H1 (cell line): Measurements from ENCODE around the gene KLHDC8A. TPM values are rescaled to one million over a fixed set of nuclear protein-coding genes. Genes with fewer than 3 reads are reported as not detected.
"Not testable (repeated sequence)": the region's sequence is repeated elsewhere in the genome, so short reads cannot be mapped to it uniquely, and the experiment has no call there.

Experiments used
- CTCF ChIA-PET: fragments of 300-600 bp; sonication (Branson Sonifier 250); formaldehyde crosslinking; loops from one replicate; lab custom pipeline; 2021; ENCODE audit not compliant: partially characterized antibody; lab: Charles Lee
- POLR2A ChIA-PET: fragments of 300-600 bp; sonication (Branson Sonifier 250); formaldehyde crosslinking; loops from one replicate; lab custom pipeline; 2021; ENCODE audit warnings: inconsistent platforms; ENCODE audit not compliant: partially characterized antibody; lab: Charles Lee
- DNase-seq, 2 experiments: peaks; one replicate each; pipeline versions ENCODE4 v3.0.0 to v3.0.0-alpha.2; 2010 to 2022; ENCODE audit warnings: low spot score in 2 of 2, low read depth in 1 of 2, mixed read lengths in 1 of 2
- FAIRE-seq: peaks from 2 replicates; lab custom pipeline; 2011; peaks lifted over from hg19 to GRCh38; lab: Jason Lieb, UNC
- H2AFZ ChIP-seq: 2 replicates; pipeline ENCODE4 v1.8.1; 2012; ENCODE audit warnings: low read length, inconsistent platforms
- H2AK5ac ChIP-seq: 2 replicates; pipeline ENCODE4 v1.6.1; 2013; ENCODE audit warnings: low read depth, low read length
- H2BK120ac ChIP-seq: replicated peaks from 2 replicates; pipeline ENCODE3; 2013; ENCODE audit warnings: low read depth, low read length, inconsistent platforms
- H2BK12ac ChIP-seq: 2 replicates; pipeline ENCODE4 v1.6.1; 2013; ENCODE audit warnings: low read depth, low read length
- H2BK15ac ChIP-seq: 2 replicates; pipeline ENCODE4 v1.6.1; 2013; ENCODE audit warnings: low read length
- H2BK20ac ChIP-seq: 2 replicates; pipeline ENCODE4 v1.6.1; 2013; ENCODE audit warnings: low read length
- H2BK5ac ChIP-seq: 2 replicates; pipeline ENCODE4 v1.6.1; 2013; ENCODE audit warnings: low read depth, low read length
- H3K14ac ChIP-seq: 2 replicates; pipeline ENCODE4 v1.6.1; 2013; ENCODE audit warnings: inconsistent platforms; ENCODE audit not compliant: insufficient read length
- H3K18ac ChIP-seq: 2 replicates; pipeline ENCODE4 v1.6.1; 2013; ENCODE audit warnings: low read length; ENCODE audit errors: extremely low read depth
- H3K23ac ChIP-seq: 2 replicates; pipeline ENCODE4 v1.6.1; 2013; ENCODE audit warnings: inconsistent platforms; ENCODE audit not compliant: insufficient read length
- H3K23me2 ChIP-seq: 2 replicates; pipeline ENCODE4 v1.6.1; 2013; ENCODE audit warnings: low read depth, low read length
- H3K27ac ChIP-seq: 2 replicates; pipeline ENCODE4 v1.6.1; 2011; ENCODE audit warnings: low read depth, low read length, inconsistent platforms
- H3K27me3 ChIP-seq, 4 experiments: replicated peaks in 1 of 4; 1 replicate in 1 of 4; 2 replicates in 3 of 4; pipeline versions ENCODE4 v1.6.1 to v1.8.1; 2011 to 2013; ENCODE audit warnings: low read length in 3 of 4, mild to moderate bottlenecking in 3 of 4, inconsistent platforms in 2 of 4, mixed read lengths in 2 of 4, moderate library complexity in 1 of 4; ENCODE audit not compliant: control insufficient read depth in 3 of 4, insufficient read depth in 3 of 4; ENCODE audit errors: extremely low read depth in 1 of 4
- H3K36me3 ChIP-seq, 4 experiments: 2 replicates each; pipeline versions ENCODE4 v1.6.1 to v1.8.1; 2011 to 2013; ENCODE audit warnings: mild to moderate bottlenecking in 4 of 4, low read length in 3 of 4, moderate library complexity in 2 of 4, control low read depth in 1 of 4, inconsistent platforms in 1 of 4; ENCODE audit not compliant: insufficient read depth in 4 of 4, control insufficient read depth in 2 of 4
- H3K4ac ChIP-seq: replicated peaks from 2 replicates; pipeline ENCODE3; 2013; ENCODE audit warnings: low read length, low read depth, mixed read lengths, inconsistent platforms; ENCODE audit not compliant: insufficient read length
- H3K4me1 ChIP-seq, 4 experiments: replicated peaks in 1 of 4; 1 replicate in 1 of 4; 2 replicates in 3 of 4; pipeline versions ENCODE4 v1.6.1 to v1.8.1; 2011 to 2013; ENCODE audit warnings: low read length in 3 of 4, inconsistent platforms in 2 of 4, mixed read lengths in 1 of 4; ENCODE audit not compliant: insufficient read depth in 4 of 4, control insufficient read depth in 3 of 4
- H3K4me2 ChIP-seq, 2 experiments: 2 replicates each; pipeline versions ENCODE4 v1.6.1 to v1.8.1; 2011 to 2013; ENCODE audit warnings: low read depth in 2 of 2, low read length in 2 of 2, control low read depth in 1 of 2, inconsistent platforms in 1 of 2, mild to moderate bottlenecking in 1 of 2; ENCODE audit not compliant: insufficient read depth in 1 of 2
- H3K4me3 ChIP-seq, 4 experiments: fragments of 200-600, 300-600 bp in 1 of 4; sonication (generic), shearing (Covaris generic), sonication (Bioruptor Twin) in 1 of 4; 2 replicates each; pipeline versions ENCODE4 v1.5.1 to v1.8.1; 2011 to 2016; ENCODE audit warnings: low read length in 4 of 4, low read depth in 3 of 4, control low read depth in 2 of 4, inconsistent platforms in 2 of 4, mild to moderate bottlenecking in 2 of 4, mixed read lengths in 1 of 4, moderate library complexity in 1 of 4; ENCODE audit not compliant: insufficient read depth in 2 of 4; ENCODE audit errors: extremely low read depth in 1 of 4
- H3K56ac ChIP-seq: replicated peaks from 2 replicates; pipeline ENCODE3; 2013; ENCODE audit warnings: low read depth, mild to moderate bottlenecking, mixed read lengths, low read length, inconsistent platforms; ENCODE audit not compliant: insufficient read length
- H3K79me1 ChIP-seq: 2 replicates; pipeline ENCODE4 v1.6.1; 2013; ENCODE audit warnings: low read depth, low read length, control low read depth
- H3K79me2 ChIP-seq, 2 experiments: 2 replicates each; pipeline versions ENCODE4 v1.6.1 to v1.8.1; 2012 to 2013; ENCODE audit warnings: low read length in 2 of 2, mild to moderate bottlenecking in 2 of 2, inconsistent platforms in 1 of 2; ENCODE audit not compliant: insufficient read depth in 2 of 2, control insufficient read depth in 1 of 2
- H3K9ac ChIP-seq, 4 experiments: replicated peaks in 1 of 4; 1 replicate in 1 of 4; 2 replicates in 3 of 4; pipeline versions ENCODE4 v1.6.1 to v1.8.1; 2011 to 2013; ENCODE audit warnings: low read depth in 3 of 4, low read length in 3 of 4, control low read depth in 2 of 4, mild to moderate bottlenecking in 2 of 4, moderate library complexity in 2 of 4, inconsistent platforms in 1 of 4; ENCODE audit errors: extremely low read depth in 1 of 4
- H3K9me3 ChIP-seq, 2 experiments: 2 replicates each; pipeline versions ENCODE4 v1.6.1 to v1.8.1; 2012 to 2013; ENCODE audit warnings: mild to moderate bottlenecking in 2 of 2, moderate library complexity in 2 of 2, control low read depth in 1 of 2, inconsistent platforms in 1 of 2, low read depth in 1 of 2, low read length in 1 of 2, mixed read lengths in 1 of 2; ENCODE audit not compliant: insufficient read depth in 2 of 2
- H4K20me1 ChIP-seq, 2 experiments: replicated peaks in 1 of 2; 2 replicates each; pipeline versions ENCODE3 to v1.8.1; 2011 to 2013; ENCODE audit warnings: inconsistent platforms in 2 of 2, low read length in 2 of 2, mild to moderate bottlenecking in 1 of 2; ENCODE audit not compliant: insufficient read depth in 2 of 2, control insufficient read depth in 1 of 2
- H4K5ac ChIP-seq: 2 replicates; pipeline ENCODE4 v1.6.1; 2013; ENCODE audit warnings: low read length, low read depth, mixed read lengths, inconsistent platforms; ENCODE audit not compliant: insufficient read length
- H4K8ac ChIP-seq: 2 replicates; pipeline ENCODE4 v1.8.0; 2013; ENCODE audit warnings: mild to moderate bottlenecking, moderate library complexity, low read length, inconsistent platforms; ENCODE audit not compliant: insufficient read depth; ENCODE audit errors: extremely low read depth
- H4K91ac ChIP-seq: replicated peaks from 2 replicates; pipeline ENCODE3; 2013; ENCODE audit warnings: low read length, mixed read lengths, inconsistent platforms; ENCODE audit not compliant: insufficient read length
- ASH2L ChIP-seq: fragments of 200-600, 300-600 bp; sonication (generic); IDR thresholded peaks from one replicate; pipeline ENCODE4 v1.7.1; 2017; ENCODE audit warnings: low read length
- CHD2 ChIP-seq: IDR thresholded peaks from 2 replicates; pipeline ENCODE4 v1.6.1; 2012; ENCODE audit warnings: low read length, improper control_type of control experiment
- POLR2A ChIP-seq, 2 experiments: IDR thresholded peaks; 1 replicate in 1 of 2; 2 replicates in 1 of 2; pipeline ENCODE4 v1.6.1; 2011; ENCODE audit warnings: low read depth in 2 of 2, low read length in 2 of 2, mild to moderate bottlenecking in 2 of 2; ENCODE audit errors: control extremely low read depth in 1 of 2
- WGBS, 2 experiments: shearing (Covaris generic) in 1 of 2; methylation state at CpG; one replicate each; pipeline versions ENCODE4 v1.1.6 to v1.1.7; 2013 to 2015; ENCODE audit warnings: low lambda C conversion rate in 2 of 2, mixed read lengths in 2 of 2, inconsistent platforms in 1 of 2, low coverage in 1 of 2, missing lambda C conversion rate in 1 of 2; ENCODE audit not compliant: insufficient replicate concordance in 2 of 2, insufficient coverage in 1 of 2, insufficient read length in 1 of 2; ENCODE audit errors: extremely low coverage in 1 of 2, missing lambda C conversion rate in 1 of 2; 5-methylcytosine and 5-hydroxymethylcytosine counted together
- polyA plus RNA-seq, 7 experiments: library from polyadenylated mRNA; depleted of rRNA in 3 of 7; stranded (reverse) in 5 of 7; unstranded in 2 of 7; fragments of >200 nt in 5 of 7; fragments of 200-250 nt in 2 of 7; gene quantifications; 1 replicate in 5 of 7; 2 replicates in 1 of 7; 4 replicates in 1 of 7; pipeline versions ENCODE4 v1.2.1 to v1.2.3, GENCODE V29; 2011 to 2013; ENCODE audit warnings: missing spikeins in 2 of 7, mixed read lengths in 2 of 7
- total RNA-seq: library from RNA; stranded (reverse); fragmentation: NEBNext Ultra II Directional; extraction: Animal tissue kit (Norgen Biotek cat#: 25700); gene quantifications from 2 replicates; pipeline ENCODE4 v1.2.1, GENCODE V29; 2021

The KLHDC8A gene
- total and polyA plus RNA-seq, 2 of the 8 experiments (the other 6 are each of a cell fraction or from before 2014, with no cell fraction given), result 1.9 to 3.4 TPM

- 0 out of 2 replicates have a peak, but pooled peaks have one; percentile 27 for TF ChIP-seq CHD2
- peak; percentile 16 for TF ChIP-seq ASH2L
- peak in 1 of 2 experiments; percentile 16; a peak in 1 of 3 replicates for TF ChIP-seq POLR2A (IDR thresholded peaks at IDR 0.05; ENCODE audit: control extremely low read depth in 1 of 2, low read depth in 2 of 2, low read length in 2 of 2)
These were observed 58.3 kb downstream of the KLHDC8A start (continued) for GRCh38 chr1:205298191-205298994.

- H3K9me3 ChIP-seq, H3K36me3 ChIP-seq, H3K23ac ChIP-seq, H3K4me2 ChIP-seq, FAIRE-seq, H3K9ac ChIP-seq, H3K79me1 ChIP-seq, H2AFZ ChIP-seq, H3K4me3 ChIP-seq, H2BK15ac ChIP-seq, DNase-seq, H4K5ac ChIP-seq, H3K56ac ChIP-seq, H3K14ac ChIP-seq, H3K27me3 ChIP-seq, H4K20me1 ChIP-seq, H3K79me2 ChIP-seq, H3K23me2 ChIP-seq: not testable (repeated sequence)
- ChIA-PET CTCF (interaction anchor here (0.9 to 67.1 kb wide), 6 partner anchors 22 to 56 kb away, joined by 3 to 2424 read pairs (median 3); partner anchors contain the start of gene NUAK2), POLR2A (interaction anchor here (1.0 to 8.8 kb wide), 13 partner anchors 10 to 151 kb away, joined by 3 to 124 read pairs (median 8); partner anchors contain the start of gene NUAK2)
- peak overlapping the region; percentile 95 for H2BK120ac ChIP-seq
- peak overlapping the region; percentile 60; the same call in 1 of the 2 replicates for H3K18ac ChIP-seq
- peak overlapping the region; percentile 4; the same call in 1 of the 2 replicates for H4K8ac ChIP-seq
- peak overlapping the region; percentile 91 for H4K91ac ChIP-seq
- H3K4me1 ChIP-seq, result peaks cover 41 to 55% (median 42%) of the 10 kb centered on the region in 4 experiments
- H2BK5ac ChIP-seq, result peak overlapping the region; percentile 96
- peak overlapping the region; percentile 88 for H3K4ac ChIP-seq
- H3K27ac ChIP-seq, result peak overlapping the region; percentile 53; the same call in 1 of the 2 replicates
- peak overlapping the region; percentile 98 for H2BK12ac ChIP-seq
- peak overlapping the region; percentile 92 for H2BK20ac ChIP-seq
- H2AK5ac ChIP-seq, result peak overlapping the region; percentile 99
- 95% methylated on average over 5 of the region's 5 CpGs; no CpG with 5 or more reads in 1 of the 2 experiments for WGBS, 2 experiments
These were observed 59.1 kb downstream of the KLHDC8A start for GRCh38 chr1:205297546-205298177.
